ENCODE data around the gene SH3GLB2. TPM values are rescaled to one million over a fixed set of nuclear protein-coding genes. Genes with fewer than 3 reads are reported as not detected.

Gene SH3GLB2
- total RNA-seq: 20.0 and 28.6 TPM in 2 replicates

DNA sequence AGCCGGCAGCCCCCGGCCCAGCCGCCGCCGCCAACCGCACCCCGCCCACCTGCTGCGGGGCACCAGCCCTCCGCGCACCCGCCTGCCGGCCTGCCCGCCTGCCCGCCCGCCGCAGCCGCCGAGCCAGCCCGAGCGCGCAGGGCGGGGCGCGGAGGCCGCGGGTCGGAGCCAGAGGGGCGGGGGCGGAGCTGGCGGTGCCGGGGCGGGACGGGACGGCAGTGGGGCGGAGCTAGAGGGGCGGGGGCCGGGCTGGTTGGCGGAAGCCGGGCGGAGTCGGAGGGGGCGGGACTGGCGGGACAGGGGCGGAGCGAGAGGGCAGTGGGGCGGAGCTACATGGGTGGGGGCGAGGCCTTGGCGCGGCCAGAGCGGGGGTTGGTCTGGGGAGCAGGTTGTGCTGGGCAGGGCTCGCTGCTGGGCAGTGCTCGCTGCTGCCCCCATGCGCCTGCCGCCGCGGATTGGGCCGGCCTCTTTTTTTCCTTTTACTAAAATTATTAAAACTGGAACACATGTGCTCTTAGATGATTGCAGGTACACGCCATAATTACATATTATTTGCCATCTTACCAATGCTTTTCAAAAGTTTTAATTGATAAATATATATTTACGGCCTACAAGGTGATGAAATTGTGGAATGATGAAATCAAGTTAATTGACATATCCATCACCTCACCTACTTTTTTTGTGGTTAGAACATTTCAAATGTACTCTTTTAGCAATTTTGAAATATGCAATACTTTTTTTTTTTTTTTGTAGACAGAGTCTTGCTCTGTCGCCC, at the start of gene SH3GLB2:
Gene SH3GLB2 (minus strand): TSS at position 140 of the 775 bp plus-strand sequence. CDS start 177 bp downstream, outside the sequence.
- DNase-seq (ENCODE audit: low read depth in 2 of 2): peak; percentile 98 to 99

DNA sequence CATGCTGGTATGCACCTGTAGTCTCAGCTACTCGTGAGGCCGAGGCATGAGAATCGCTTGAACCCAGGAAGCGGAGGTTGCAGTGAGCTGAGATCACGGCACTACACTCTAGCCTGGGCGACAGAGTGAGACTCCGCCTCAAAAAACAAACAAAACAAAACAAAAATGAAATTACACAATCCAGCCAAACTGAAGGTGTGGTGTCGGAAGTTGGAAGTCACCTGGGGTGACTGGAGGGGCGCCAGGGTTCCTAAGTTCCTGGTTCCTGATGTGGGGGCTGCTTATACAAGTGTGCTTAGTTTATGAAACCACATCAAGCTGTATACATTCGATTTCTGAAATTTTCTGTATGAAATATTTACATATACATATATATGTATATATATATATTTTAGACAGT, 49.1 kb upstream of the SH3GLB2 start:
- DNase-seq (ENCODE audit: low read depth in 2 of 2): no peak

GRCh38 chr9:129076640-129077037, 48.5 kb upstream of the SH3GLB2 start:
- no peak for DNase-seq (ENCODE audit: low read depth in 2 of 2)

DNA sequence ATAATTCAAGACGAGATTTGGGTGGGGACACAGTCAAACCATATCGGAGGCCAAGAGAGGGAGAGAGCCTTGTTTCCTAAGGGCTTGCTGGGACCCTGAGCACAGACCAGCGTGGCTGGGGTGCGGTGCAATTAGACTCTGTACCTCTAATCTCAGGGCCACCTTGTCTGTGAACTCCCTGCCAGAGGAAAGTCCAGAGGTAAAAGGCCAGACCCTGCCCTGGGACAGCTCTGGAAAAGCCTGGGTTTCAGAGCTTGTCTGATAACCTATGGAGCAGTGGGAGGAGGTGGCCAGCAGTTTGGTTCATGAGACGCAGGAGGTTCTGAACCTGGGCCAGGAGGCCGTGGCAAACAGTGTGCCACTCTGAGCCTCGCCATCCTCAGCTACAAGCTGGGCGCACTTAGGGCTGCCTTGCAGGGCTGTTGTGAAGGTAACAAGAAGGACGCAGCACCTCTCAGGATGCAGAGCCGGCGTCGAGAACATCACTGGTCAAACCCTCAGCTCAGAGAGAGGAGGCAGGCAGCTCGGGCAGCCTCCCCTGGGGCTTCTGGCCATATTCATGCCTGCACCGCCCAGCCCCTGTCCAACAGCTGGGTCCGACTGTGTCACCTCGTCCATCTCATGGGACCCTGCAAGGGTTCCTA, 48.0 kb upstream of the SH3GLB2 start:
- no peak for DNase-seq (ENCODE audit: low read depth in 2 of 2)

DNA sequence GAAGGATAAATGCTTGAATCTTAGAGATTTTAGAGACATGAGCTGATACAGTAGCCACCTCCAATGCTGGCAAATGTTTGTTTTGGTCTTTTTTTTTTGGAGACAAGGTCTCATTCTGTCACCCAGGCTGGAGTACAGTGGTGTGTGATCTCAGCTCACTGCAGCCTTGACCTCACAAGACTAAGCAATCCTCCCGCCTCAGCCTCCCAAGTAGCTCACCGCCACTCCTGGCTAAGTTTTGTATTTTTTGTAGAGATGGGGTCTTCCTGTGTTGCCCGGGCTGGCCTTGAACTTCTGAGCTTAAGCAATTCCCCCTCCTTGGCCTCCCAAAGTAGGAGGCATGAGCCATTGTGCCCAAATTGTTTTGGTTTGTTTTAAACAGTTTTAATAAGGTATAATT, 46.0 kb upstream of the SH3GLB2 start:
- DNase-seq (ENCODE audit: low read depth in 2 of 2): no peak

DNA sequence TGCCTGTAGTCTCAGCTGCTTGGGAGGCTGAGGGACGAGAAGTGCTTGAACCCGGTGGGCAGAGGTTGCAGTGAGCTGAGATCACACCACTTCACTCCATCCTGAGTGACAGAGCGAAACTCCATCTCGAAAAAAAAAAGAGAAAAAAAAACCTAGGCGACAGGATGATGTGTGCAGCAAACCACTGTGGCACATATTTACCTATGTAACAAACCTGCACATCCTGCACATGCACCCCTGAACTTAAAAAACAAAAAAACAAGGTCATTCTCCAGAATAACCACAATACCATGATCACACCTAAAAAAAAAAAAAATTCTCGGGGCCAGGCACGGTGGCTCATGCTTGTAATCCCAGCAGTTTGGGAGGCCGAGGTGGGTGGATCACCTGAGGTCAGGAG, 45.3 kb upstream of the SH3GLB2 start:
- DNase-seq (ENCODE audit: low read depth in 2 of 2): no peak

GRCh38 chr9:129072171-129072570, 44.0 kb upstream of the SH3GLB2 start:
- no peak for DNase-seq (ENCODE audit: low read depth in 2 of 2)

DNA sequence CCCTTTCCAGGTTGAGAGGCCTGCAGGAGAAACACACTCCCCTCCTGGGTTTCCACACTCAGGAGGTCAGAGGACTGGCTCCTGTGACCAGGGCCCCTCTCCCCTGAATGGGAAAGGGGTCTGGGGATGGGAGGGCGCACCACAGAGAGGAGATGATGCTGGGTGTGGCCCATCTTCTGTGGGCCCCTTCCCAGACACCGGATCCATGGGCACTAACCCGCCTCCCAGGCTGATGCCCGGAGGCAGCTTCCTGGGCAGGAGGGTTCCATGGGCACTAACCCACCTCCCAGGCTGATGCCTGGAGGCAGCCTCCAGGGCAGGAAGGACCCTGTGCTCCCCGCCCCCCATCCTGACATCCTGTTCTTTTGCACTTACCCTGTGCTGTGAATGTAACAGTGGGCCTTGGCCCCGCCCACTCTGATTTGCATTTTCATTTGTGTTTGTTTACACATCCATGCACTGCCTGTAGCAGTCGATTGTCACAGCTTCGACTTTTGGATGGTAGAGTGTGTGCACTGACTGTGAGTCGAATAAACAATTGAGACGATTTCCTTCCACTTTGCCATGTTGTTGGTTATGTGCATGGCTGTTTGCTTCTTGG, 43.5 kb upstream of the SH3GLB2 start:
- DNase-seq (ENCODE audit: low read depth in 2 of 2): no peak

DNA sequence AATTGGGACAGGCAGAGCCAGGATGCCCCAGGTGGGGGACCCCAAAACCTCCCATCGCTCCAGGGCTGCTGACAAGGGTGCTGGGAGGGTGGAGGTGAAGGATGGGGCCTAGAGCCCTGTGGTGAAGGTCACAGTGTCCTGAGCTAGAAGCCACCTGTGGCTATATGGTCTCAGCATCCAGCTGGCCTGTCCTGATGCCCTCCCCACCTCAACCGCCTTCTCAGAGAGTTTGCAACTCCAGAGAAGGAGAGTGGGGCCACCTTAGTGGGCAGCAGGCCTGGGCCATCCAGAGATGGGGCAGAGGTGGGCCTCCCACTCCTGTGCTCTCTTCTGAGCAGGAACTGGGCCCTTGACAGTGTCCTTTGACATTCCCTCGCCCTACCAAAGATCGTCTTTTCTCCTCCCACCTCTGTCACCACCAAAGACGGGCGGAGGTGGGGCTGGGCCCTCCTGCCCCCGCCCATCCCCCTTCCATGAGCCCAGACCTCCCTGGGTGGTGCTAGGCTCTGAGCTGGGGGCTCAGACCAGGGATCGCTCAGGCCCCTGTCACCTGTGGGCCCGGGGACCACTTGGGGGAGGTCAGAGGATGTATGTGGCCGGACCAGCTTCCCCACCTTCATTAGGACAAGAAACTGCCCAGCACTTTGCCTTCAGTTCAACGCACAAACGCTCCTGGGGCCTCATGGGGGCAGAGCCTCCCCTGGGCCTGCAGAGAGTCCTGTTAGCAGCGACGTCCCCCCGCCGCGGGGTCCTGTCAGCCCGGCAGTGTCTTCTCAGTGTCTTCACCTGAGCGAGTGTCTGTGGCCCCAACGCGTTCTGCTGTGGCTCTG, 42.8 kb upstream of the SH3GLB2 start:
- DNase-seq (ENCODE audit: low read depth in 2 of 2): no peak

- DNase-seq (ENCODE audit: low read depth in 2 of 2): no peak
These were observed 41.9 kb upstream of the SH3GLB2 start for GRCh38 chr9:129069862-129070641.

- no peak for DNase-seq (ENCODE audit: low read depth in 2 of 2)
These were observed 41.1 kb upstream of the SH3GLB2 start for GRCh38 chr9:129068990-129069861.

DNA sequence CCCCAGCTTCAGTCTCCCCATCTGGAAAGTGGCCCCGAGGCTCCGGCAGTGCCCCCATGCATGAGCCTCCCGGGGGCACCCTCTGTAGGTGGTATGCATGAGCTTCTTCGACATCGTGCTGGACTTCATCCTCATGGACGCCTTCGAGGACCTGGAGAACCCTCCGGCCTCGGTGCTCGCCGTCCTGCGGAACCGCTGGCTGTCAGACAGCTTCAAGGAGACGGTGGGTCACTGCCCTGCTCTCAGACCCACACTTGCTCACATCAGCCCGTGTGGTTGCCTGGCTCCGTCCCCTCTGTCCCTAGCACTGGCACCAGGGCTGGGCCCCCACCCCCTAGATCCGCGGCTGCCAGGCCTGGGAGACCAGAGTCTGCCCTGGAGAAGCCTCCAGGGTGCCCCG, 40.0 kb upstream of the SH3GLB2 start:
- no peak for DNase-seq (ENCODE audit: low read depth in 2 of 2)

- no peak for DNase-seq (ENCODE audit: low read depth in 2 of 2)
These were observed 36.4 kb upstream of the SH3GLB2 start for GRCh38 chr9:129064499-129064908.

GRCh38 chr9:129063061-129063460, 34.9 kb upstream of the SH3GLB2 start:
- DNase-seq (ENCODE audit: low read depth in 2 of 2): no peak

DNA sequence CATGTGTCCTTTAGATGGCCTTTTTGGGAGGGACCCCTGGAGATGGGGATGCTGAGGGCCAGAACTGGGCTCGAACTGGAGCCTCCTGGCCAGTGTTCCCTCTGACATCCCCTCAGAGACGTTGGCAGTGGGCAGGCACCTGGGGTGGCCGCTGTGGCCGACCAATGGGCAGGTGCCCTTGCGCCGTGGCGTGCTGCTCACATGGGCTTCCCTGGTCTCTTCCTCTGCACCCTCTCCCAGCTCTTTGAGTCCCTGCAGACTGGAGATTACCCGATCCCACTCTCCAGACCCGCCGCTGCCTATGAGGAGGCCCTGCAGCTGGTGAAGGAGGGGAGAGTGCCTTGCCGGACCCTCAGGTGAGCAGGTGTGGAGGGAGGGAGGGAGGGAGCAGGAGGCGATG, 32.9 kb upstream of the SH3GLB2 start:
- DNase-seq (ENCODE audit: low read depth in 2 of 2): no peak

DNA sequence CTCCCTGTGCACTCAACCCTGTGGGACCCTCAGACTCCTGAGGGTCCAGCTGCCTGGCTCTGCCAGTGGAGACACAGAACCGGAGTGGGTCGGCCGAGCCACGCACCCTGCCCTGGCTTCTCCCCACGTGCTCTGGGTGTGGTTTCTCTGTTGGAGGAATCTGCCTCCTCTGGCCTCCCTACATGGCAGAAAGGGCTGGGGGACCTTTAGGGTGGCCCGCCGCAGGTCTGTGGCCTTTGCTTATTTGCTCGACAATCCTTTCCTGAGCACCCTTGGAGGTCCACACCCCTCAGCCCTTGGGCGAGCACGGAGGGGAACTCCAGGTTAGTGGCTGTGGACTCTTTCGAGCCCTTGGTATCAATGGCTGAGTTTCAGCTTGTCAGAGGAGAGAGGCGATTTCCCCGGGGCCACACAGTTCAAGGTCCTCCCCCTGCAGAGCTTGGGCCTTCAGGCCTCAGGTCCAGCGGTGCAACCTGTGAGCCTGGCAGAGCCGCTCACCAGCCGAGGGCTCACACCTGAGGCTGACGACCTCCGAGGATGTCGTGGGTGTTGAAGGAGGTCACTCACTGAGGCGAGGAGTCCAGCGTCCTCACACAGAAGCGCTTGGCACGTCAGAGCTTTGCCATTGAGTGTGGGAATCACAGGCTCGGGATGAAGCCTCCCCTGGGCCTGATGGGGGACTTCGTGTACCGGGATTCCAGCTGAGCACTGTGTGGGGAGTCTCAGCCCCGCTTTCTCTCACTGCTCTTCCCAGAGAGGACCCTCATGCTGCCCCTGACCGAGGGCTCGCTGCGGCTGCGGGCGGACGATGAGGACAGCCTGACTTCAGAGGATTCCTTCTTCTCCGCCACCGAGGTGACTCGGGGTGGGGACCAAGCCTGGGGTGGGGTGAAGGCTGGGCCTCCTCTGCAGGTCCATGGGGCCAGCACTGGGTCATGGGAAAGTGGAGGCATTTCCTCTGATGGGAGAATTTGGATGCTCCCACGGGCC, 32.0 kb upstream of the SH3GLB2 start:
- no peak for DNase-seq (ENCODE audit: low read depth in 2 of 2)

GRCh38 chr9:129058965-129059795, 31.0 kb upstream of the SH3GLB2 start:
- DNase-seq (ENCODE audit: low read depth in 2 of 2): peak in 1 of 2 donors; percentile 46
